A549 (cell line): ENCODE measurements around the gene EIF4B. TPM values are rescaled to one million over a fixed set of nuclear protein-coding genes. Genes with fewer than 3 reads are reported as not detected.
"Not testable (repeated sequence)": the region's sequence is repeated elsewhere in the genome, so short reads cannot be mapped to it uniquely, and the experiment has no call there.

Experiments
- ATAC-seq, 2 experiments: fragments of 200-7000 bp in 1 of 2; fragments of >200 bp in 1 of 2; cut with Nextera tagmentation in 1 of 2; cut with Tn5 transposase in 1 of 2; 3 replicates each; pipeline versions ENCODE4 v1.8.0 to v1.9.1; 2018 to 2020; ENCODE audit warnings: mild to moderate bottlenecking in 1 of 2, moderate library complexity in 1 of 2
- CTCF ChIA-PET: fragments of 300-600 bp; sonication (Branson Sonifier 250); formaldehyde crosslinking; extraction: SDS; loops from one replicate; lab custom pipeline; 2021; ENCODE audit warnings: antibody characterized with exemption, inconsistent platforms; lab: Yijun Ruan, JAX
- POLR2A ChIA-PET: fragments of 350-600 bp; formaldehyde crosslinking; extraction: SDS; loops from one replicate; lab custom pipeline; 2021; ENCODE audit warnings: antibody characterized with exemption, inconsistent platforms; lab: Yijun Ruan, JAX
- DNase-seq, 2 experiments: peaks; one replicate each; pipeline versions ENCODE4 v3.0.0 to v3.0.0-alpha.2; 2011 to 2016; ENCODE audit warnings: low read depth in 1 of 2, low spot score in 1 of 2
- FAIRE-seq: peaks from 2 replicates; lab custom pipeline; 2011; peaks lifted over from hg19 to GRCh38; lab: Jason Lieb, UNC
- H3K27ac ChIP-seq, 2 experiments: fragments of >200 bp; sonication (Bioruptor Twin); formaldehyde crosslinking; 3 replicates each; pipeline ENCODE4 v1.5.1; 2016 to 2017
- H3K4me1 ChIP-seq: fragments of >200 bp; sonication (Bioruptor Twin); formaldehyde crosslinking; 3 replicates; pipeline ENCODE4 v1.6.1; 2016
- H3K4me2 ChIP-seq: fragments of >200 bp; sonication (Bioruptor Twin); formaldehyde crosslinking; 3 replicates; pipeline ENCODE4 v1.6.1; 2016
- H3K4me3 ChIP-seq: fragments of >200 bp; sonication (Bioruptor Twin); formaldehyde crosslinking; 3 replicates; pipeline ENCODE4 v1.5.1; 2016
- H3K9me3 ChIP-seq: fragments of >200 bp; sonication (Bioruptor Twin); formaldehyde crosslinking; 3 replicates; pipeline ENCODE4 v1.6.1; 2016
- ATOH8 ChIP-seq: fragments of 250-450 bp; sonication (Bioruptor Pico); IDR thresholded peaks from 2 replicates; pipeline ENCODE4 v1.5.0; 2020; ENCODE audit warnings: low read depth, mild to moderate bottlenecking, moderate library complexity
- BCL3 ChIP-seq: fragments of >200 bp; sonication (Bioruptor Twin); formaldehyde crosslinking; IDR thresholded peaks from 3 replicates; pipeline ENCODE4 v1.6.1; 2016
- BHLHE40 ChIP-seq: IDR thresholded peaks from 2 replicates; pipeline ENCODE4 v1.6.1; 2012; ENCODE audit warnings: low read depth, low read length, inconsistent platforms
- CBX2 ChIP-seq: fragments of 200-600 bp; sonication (generic); IDR thresholded peaks from 2 replicates; pipeline ENCODE4 v1.6.1; 2016; ENCODE audit warnings: low read depth, mild to moderate bottlenecking, borderline replicate concordance
- CBX8 ChIP-seq: fragments of 200-600 bp; sonication (generic); IDR thresholded peaks from 2 replicates; pipeline ENCODE4 v1.6.1; 2016
- CHD4 ChIP-seq: fragments of 200-600 bp; sonication (generic); IDR thresholded peaks from 2 replicates; pipeline ENCODE4 v1.6.1; 2016; ENCODE audit warnings: antibody characterized with exemption, mild to moderate bottlenecking, borderline replicate concordance
- CTCF ChIP-seq: fragments of >200 bp; sonication (Bioruptor Twin); formaldehyde crosslinking; IDR thresholded peaks from 3 replicates; pipeline ENCODE4 v1.5.1; 2016
- E2F6 ChIP-seq: IDR thresholded peaks from 2 replicates; pipeline ENCODE4 v1.6.1; 2012; ENCODE audit warnings: low read depth, borderline replicate concordance
- EHMT2 ChIP-seq: fragments of 200-600 bp; sonication (generic); IDR thresholded peaks from 2 replicates; pipeline ENCODE4 v1.6.1; 2016; ENCODE audit warnings: antibody characterized with exemption, low read depth, mild to moderate bottlenecking, moderate library complexity
- ESRRA ChIP-seq: fragments of 150-350 bp; IDR thresholded peaks from 2 replicates; pipeline ENCODE4 v1.6.1; 2014; ENCODE audit warnings: mild to moderate bottlenecking, low read length, borderline replicate concordance
- FOXS1 ChIP-seq: fragments of 250-450 bp; sonication (Bioruptor Pico); IDR thresholded peaks from 2 replicates; pipeline ENCODE4 v1.5.0; 2020; ENCODE audit warnings: mild to moderate bottlenecking, moderate library complexity
- HEYL ChIP-seq: fragments of 250-450 bp; sonication (Bioruptor Pico); IDR thresholded peaks from 2 replicates; pipeline ENCODE4 v1.8.0; 2021; ENCODE audit warnings: mild to moderate bottlenecking, moderate library complexity
- HOXB5 ChIP-seq: fragments of 250-450 bp; sonication (Bioruptor Pico); IDR thresholded peaks from 2 replicates; pipeline ENCODE4 v1.5.0; 2020; ENCODE audit warnings: mild to moderate bottlenecking, moderate library complexity
- KDM1A ChIP-seq: fragments of 200-600 bp; sonication (generic); IDR thresholded peaks from 2 replicates; pipeline ENCODE4 v1.6.1; 2016; ENCODE audit warnings: low read depth, mild to moderate bottlenecking
- MAZ ChIP-seq: fragments of 150-350 bp; IDR thresholded peaks from 2 replicates; pipeline ENCODE4 v1.6.1; 2014; ENCODE audit warnings: antibody characterized with exemption, low read depth, low read length, borderline replicate concordance
- NFE2L2 ChIP-seq: fragments of 150-350 bp; conservative IDR thresholded peaks from 2 replicates; pipeline ENCODE4 v1.6.1; 2014; ENCODE audit warnings: low read length
- PHF8 ChIP-seq: fragments of 200-600 bp; sonication (generic); IDR thresholded peaks from 2 replicates; pipeline ENCODE4 v1.6.1; 2016; ENCODE audit warnings: low read depth, mild to moderate bottlenecking, antibody characterized with exemption, moderate library complexity, borderline replicate concordance
- RAD21 ChIP-seq, 2 experiments: fragments of >200 bp in 1 of 2; sonication (Bioruptor Twin) in 1 of 2; formaldehyde crosslinking in 1 of 2; IDR thresholded peaks in 1 of 2; conservative IDR thresholded peaks in 1 of 2; 2 replicates in 1 of 2; 3 replicates in 1 of 2; pipeline ENCODE4 v1.6.1; 2012 to 2018; ENCODE audit warnings: inconsistent platforms in 1 of 2
- RCOR1 ChIP-seq: fragments of 150-350 bp; IDR thresholded peaks from 2 replicates; pipeline ENCODE4 v1.6.1; 2014; ENCODE audit warnings: antibody characterized with exemption, low read length, low read depth
- ZC3H11A ChIP-seq: fragments of 450-650 bp; IDR thresholded peaks from 2 replicates; pipeline ENCODE4 v1.6.1; 2014; ENCODE audit warnings: antibody characterized with exemption, mild to moderate bottlenecking
- WGBS: methylation state at CpG from one replicate; pipeline ENCODE4 v1.1.6; 2017; ENCODE audit errors: missing lambda C conversion rate; 5-methylcytosine and 5-hydroxymethylcytosine counted together
- polyA plus RNA-seq, 4 experiments: library from polyadenylated mRNA; depleted of rRNA in 3 of 4; stranded (reverse); fragments of >200 nt; fragmentation: RNase III in 1 of 4; extraction: RNeasy Plus Mini Kit Qiagen cat#74134 plus additional on column Dnase treatment in 1 of 4; gene quantifications; 2 replicates in 3 of 4; 3 replicates in 1 of 4; pipeline ENCODE4 v1.2.3, GENCODE V29; 2011 to 2017

EIF4B gene
- polyA plus RNA-seq, 2 of the 4 experiments (the other 2 are of a cell fraction) = 377 to 650 TPM

GRCh38 chr12:53025250-53025649 is 19.0 kb downstream of the EIF4B start:
- POLR2A ChIA-PET = interaction anchor here (1.5 kb wide), 1 partner anchor 22 kb away, joined by 3 read pairs; no protein-coding TSS in a partner anchor
- TF ChIP-seq FOXS1 (no peak), CHD4 (no peak), ATOH8 (CRISPR knock-in tag) (no peak), RAD21 (conservative IDR thresholded peaks at IDR 0.05 in 1 of 2, IDR thresholded peaks at IDR 0.05 in 1 of 2) (no peak), HEYL (CRISPR knock-in tag) (no peak), CBX8 (no peak), RCOR1 (no peak), E2F6 (no peak), EHMT2 (no peak), MAZ (no peak), CTCF (no peak), CBX2 (no peak), ZC3H11A (no peak), ESRRA (no peak), HOXB5 (no peak), KDM1A (no peak), PHF8 (no peak), BHLHE40 (no peak), BCL3 (no peak), NFE2L2 (no peak)
- CTCF ChIA-PET = interaction anchor here (1.9 to 8.5 kb wide), 2 partner anchors 11 to 44 kb away, joined by 4 to 70 read pairs; no protein-coding TSS in a partner anchor
- Histone ChIP-seq H3K4me2 (no peak overlapping the region), H3K27ac (no peak overlapping the region), H3K9me3 (no peaks in the 10 kb centered on the region), H3K4me1 (no peaks in the 10 kb centered on the region), H3K4me3 (no peak overlapping the region)
- DNase-seq = no peak
- peak; percentile 70 to 80; a peak in 5 of 6 replicates for ATAC-seq
- no peak for FAIRE-seq
- WGBS = 96% methylated on average over 3 of the region's 3 CpGs

GRCh38 chr12:53027014-53027413 is 20.8 kb downstream of the EIF4B start:
- not testable (repeated sequence) for ATAC-seq, DNase-seq, H3K9me3 ChIP-seq, FAIRE-seq, H3K4me3 ChIP-seq, H3K4me1 ChIP-seq, H3K4me2 ChIP-seq, H3K27ac ChIP-seq
- CTCF ChIA-PET = interaction anchor here (0.8 to 8.5 kb wide), 8 partner anchors 9 to 185 kb away, joined by 3 to 70 read pairs (median 3); no protein-coding TSS in a partner anchor
- POLR2A ChIA-PET = interaction anchor here (1.4 kb wide), 1 partner anchor 21 kb away, joined by 4 read pairs; the partner anchor contains the start of gene EIF4B
- 94% methylated on average over 13 of the region's 13 CpGs for WGBS
